Measurements from ENCODE around the gene PCNX2. TPM values are rescaled to one million over a fixed set of nuclear protein-coding genes. Genes with fewer than 3 reads are reported as not detected.
"Not testable (repeated sequence)": the region's sequence is repeated elsewhere in the genome, so short reads cannot be mapped to it uniquely, and the experiment has no call there.

PCNX2 gene
- polyA plus RNA-seq, 6 donors from 2014 or later = 0.66 to 5.4 (median 2.4) TPM; not detected in 1

DNA sequence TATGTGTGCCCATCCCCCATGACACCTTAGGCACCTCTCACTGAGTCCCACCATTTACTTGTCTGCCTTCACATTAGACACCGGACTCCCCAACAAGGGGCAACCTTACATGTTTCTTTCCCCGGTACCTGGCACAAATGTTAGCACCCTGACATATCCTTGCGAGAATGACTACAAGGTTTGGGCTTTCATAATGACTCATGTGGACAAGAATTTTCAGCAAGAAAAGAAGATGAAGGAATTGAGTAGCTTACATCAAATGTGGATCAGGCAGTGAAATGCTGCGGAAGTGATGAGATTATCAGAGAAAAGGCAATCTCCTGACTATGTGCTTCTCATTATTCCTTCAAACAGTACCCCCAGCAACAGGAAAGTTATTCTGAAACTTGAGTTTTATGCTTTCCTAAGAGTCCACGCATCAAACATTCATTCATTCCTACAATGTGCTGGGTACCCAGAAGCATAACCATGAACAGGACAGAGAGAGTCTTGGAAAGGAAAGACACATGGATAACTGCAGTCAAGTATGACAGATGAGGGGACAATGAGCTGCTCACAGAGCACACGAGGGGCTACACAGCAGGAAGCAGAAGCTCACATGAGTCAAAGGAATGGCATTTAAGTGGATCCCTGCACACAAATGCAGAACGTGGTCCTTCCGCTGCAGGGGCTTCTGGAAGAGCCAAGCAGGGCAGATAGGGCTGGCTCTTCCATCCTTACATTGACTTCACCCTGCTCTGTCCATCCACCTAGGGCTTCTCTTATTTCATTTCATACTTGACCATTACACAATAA, 112.1 kb downstream of the PCNX2 start:
- Mint-ChIP-seq H3K27me3 (no peaks in the 10 kb centered on the region), H3K9me3 (peaks cover 0 to 6% (median 3%) of the 10 kb centered on the region in 7 donors), H3K27ac (peak overlapping the region in 2 of 6 donors; percentile 4 to 44), H3K4me3 (no peak overlapping the region), H3K4me1 (peaks cover 7 to 18% (median 12%) of the 10 kb centered on the region in 3 donors), H3K36me3 (peaks cover 2 to 13% of the 10 kb centered on the region in 2 donors)
- ATAC-seq (ENCODE audit: low read depth in 2 of 2) (no peak), DNase-seq (no peak)

DNA sequence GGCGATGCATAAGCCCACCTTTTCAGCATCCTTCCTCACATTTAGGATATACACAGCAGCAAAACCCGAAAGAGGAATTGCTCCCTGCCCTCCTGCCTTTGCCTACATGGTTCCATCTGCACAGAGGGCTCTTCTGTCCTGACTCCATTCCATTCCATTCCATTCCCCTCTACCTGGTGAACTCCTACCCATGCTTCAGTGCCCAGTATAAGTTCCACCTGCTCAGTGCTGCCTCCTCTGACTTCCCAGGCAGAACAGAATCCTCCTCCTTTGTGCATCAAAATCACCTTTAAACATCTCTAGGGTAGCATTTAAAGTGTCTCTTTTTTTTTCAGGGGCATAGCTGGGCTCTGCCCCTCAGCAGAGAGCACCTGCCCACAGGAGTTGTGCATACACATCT, 112.9 kb downstream of the PCNX2 start:
- H3K9me3 Mint-ChIP-seq = peaks cover 0 to 14% (median 7%) of the 10 kb centered on the region in 7 donors
- peaks cover 11 to 21% of the 10 kb centered on the region in 2 donors for H3K36me3 Mint-ChIP-seq

DNA sequence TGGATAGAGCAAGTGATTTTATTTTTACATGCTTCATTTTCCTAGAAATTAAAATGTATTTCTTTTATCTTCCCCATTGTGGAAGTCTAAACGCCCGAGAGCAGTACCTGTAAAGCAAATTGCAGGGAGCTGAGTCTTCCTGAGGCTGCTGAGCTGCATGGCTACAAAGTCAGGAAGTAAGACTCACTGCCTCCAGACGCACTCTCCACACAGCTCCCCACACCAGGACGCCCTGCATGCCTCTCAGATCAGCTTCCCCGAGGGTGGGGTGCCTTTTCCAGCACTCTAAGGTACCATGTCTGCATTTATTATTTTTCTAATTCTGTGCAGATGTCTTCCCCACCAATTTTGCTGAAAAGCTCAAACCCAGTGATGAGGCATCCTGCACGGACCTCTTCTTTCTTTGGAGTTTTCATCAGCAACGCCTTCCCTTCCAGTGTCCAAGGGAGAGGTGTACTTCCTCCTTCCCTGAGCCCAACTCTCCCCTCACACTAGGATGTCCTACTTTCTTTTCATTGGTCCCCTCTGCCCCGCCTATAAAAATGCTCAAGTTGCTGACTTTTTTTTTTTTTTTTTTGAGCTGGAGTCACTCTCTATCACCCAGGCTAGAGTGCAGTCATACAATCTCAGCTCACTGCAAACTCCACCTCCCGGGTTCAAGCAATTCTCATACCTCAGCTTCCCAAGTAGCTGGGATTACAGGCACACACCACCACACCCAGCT, 114.7 kb downstream of the PCNX2 start:
- DNase-seq = no peak
- ATAC-seq (ENCODE audit: low read depth in 2 of 2) = no peak
- peaks cover 26 to 32% of the 10 kb centered on the region in 2 donors for H3K36me3 Mint-ChIP-seq
- no peaks in the 10 kb centered on the region for H3K27me3 Mint-ChIP-seq
- H3K9me3 Mint-ChIP-seq = peaks cover 0 to 22% (median 12%) of the 10 kb centered on the region in 7 donors
- peaks cover 7 to 18% (median 12%) of the 10 kb centered on the region in 3 donors for H3K4me1 Mint-ChIP-seq
- no peak overlapping the region for H3K4me3 Mint-ChIP-seq
- peak overlapping the region in 1 of 6 donors; percentile 88 for H3K27ac Mint-ChIP-seq

More for the DNA sequence above, 112.9 kb downstream of the PCNX2 start:
- H3K27ac Mint-ChIP-seq = no peak overlapping the region
- H3K4me1 Mint-ChIP-seq = peaks cover 7 to 18% (median 12%) of the 10 kb centered on the region in 3 donors
- DNase-seq (no peak), ATAC-seq (ENCODE audit: low read depth in 2 of 2) (no peak)
- H3K27me3 Mint-ChIP-seq = no peaks in the 10 kb centered on the region
- peak overlapping the region in 1 of 8 donors; percentile 65 for H3K4me3 Mint-ChIP-seq

DNA sequence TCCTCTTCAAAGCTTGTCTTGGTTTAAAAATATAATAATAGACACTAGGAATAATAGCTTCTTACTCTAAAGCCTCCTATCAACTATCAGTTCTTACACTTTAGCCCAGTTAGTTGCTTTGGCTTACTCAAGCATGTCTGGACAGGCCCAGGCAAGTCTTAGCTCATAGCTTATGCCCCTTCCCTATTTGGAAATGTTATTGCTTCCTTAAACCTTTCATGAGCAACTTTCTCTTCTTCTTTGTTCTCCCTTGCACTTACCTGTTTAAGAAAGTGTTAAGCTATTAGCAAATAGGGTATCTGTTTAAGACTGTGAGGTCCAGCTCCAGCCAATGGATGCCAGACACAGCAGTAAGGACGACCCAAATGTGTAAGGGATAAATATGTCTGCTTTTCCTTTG, 115.9 kb downstream of the PCNX2 start:
- H3K9me3 Mint-ChIP-seq = peaks cover 0 to 22% (median 12%) of the 10 kb centered on the region in 7 donors
- not testable (repeated sequence) for DNase-seq; H3K4me3 Mint-ChIP-seq; H3K27me3 Mint-ChIP-seq; ATAC-seq (ENCODE audit: low read depth in 2 of 2)
- peaks cover 33 to 43% of the 10 kb centered on the region in 2 donors for H3K36me3 Mint-ChIP-seq
- H3K4me1 Mint-ChIP-seq = peaks cover 7 to 18% (median 12%) of the 10 kb centered on the region in 3 donors
- peak overlapping the region in 3 of 6 donors; percentile 24 to 75 (median 50) for H3K27ac Mint-ChIP-seq

DNA sequence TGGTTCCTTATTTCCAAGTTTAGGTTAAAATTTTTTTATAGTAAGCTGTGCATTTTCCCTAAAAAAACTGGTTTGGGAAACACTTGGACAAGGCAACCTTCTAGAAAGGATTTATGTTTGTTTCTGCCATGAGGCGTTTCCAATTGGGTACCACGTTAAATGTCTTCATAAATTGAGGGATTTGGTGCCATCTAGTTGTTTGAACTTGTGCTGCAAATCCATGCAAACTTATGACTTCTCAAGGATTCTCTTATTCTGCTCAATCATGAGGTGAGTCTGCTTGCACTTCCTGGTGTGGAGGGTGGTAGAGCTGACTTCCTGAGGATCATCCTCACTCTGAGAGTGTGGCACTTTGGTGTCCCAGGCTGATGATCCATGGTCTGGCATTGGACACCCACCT, 123.3 kb downstream of the PCNX2 start:
- Mint-ChIP-seq H3K9me3 (peaks cover 4 to 26% (median 10%) of the 10 kb centered on the region in 7 donors), H3K36me3 (peaks cover 35 to 51% of the 10 kb centered on the region in 2 donors), H3K4me3 (no peak overlapping the region), H3K4me1 (no peaks in the 10 kb centered on the region), H3K27ac (no peak overlapping the region), H3K27me3 (no peaks in the 10 kb centered on the region)
- DNase-seq = no peak
- ATAC-seq (ENCODE audit: low read depth in 2 of 2) = no peak

DNA sequence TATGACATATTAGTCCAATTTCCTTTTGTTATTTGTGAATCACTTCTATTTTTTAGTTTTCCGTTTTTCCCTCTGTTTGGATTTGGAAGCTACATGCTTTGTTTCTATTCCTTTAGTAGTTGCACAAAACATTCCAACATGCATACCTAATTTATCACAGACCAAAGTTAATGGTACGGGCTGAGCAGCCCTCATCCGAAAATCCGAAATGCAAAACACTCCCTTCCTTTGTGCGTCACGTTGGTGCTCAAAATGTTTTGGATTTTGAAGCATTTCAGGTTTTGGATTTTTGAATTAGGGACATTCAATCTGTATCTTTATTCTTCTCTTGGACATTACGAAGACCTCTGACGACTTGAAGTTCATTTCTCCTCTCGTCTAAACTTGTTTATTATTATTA, 124.8 kb downstream of the PCNX2 start:
- H3K9me3 Mint-ChIP-seq = peaks cover 4 to 22% (median 7%) of the 10 kb centered on the region in 7 donors
- H3K27ac Mint-ChIP-seq = no peak overlapping the region
- H3K4me3 Mint-ChIP-seq = no peak overlapping the region
- H3K27me3 Mint-ChIP-seq = no peaks in the 10 kb centered on the region
- peaks cover 23 to 43% of the 10 kb centered on the region in 2 donors for H3K36me3 Mint-ChIP-seq
- DNase-seq (no peak), ATAC-seq (ENCODE audit: low read depth in 2 of 2) (no peak)
- H3K4me1 Mint-ChIP-seq = no peaks in the 10 kb centered on the region

DNA sequence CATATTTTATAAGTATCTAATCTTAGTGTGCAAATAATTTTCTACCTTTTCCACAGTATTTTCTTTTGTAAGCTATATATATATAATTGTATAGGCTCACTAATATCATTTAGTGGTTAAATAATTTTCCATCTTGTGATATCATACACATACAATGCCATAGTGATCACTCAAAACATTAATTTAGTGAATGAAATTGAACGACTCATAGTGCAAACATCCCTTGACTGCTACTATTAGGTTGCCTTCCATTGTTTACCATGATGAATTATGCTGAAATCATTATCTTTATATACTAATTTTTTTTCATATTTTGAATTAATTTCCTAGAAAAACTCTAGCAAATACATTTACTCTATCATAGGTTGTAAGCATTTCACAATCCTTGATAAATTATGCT, 127.1 kb downstream of the PCNX2 start:
- Mint-ChIP-seq H3K27me3 (no peaks in the 10 kb centered on the region), H3K27ac (no peak overlapping the region), H3K4me3 (no peak overlapping the region), H3K36me3 (peaks cover 20 to 32% of the 10 kb centered on the region in 2 donors), H3K4me1 (no peaks in the 10 kb centered on the region), H3K9me3 (peaks cover 4 to 44% (median 18%) of the 10 kb centered on the region in 7 donors)
- ATAC-seq (ENCODE audit: low read depth in 2 of 2) (no peak), DNase-seq (no peak)

DNA sequence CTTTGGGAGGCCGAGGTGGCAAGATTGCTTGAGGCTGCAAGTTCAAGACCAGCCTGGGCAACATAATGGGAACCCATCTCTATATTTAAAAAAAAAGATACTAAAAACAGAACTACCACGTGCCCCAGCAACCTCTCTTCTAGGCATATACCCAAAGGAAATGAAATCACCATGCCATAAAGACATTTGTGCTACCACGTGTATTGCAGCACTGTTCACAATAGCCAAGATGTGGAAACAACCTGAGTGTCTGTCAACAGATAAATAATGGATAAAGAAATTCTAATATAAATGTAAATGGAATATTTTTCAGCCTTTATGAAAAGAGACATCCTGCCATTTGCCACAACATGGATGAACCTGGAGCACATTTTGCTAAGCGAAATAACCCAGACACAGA, 128.6 kb downstream of the PCNX2 start:
- ATAC-seq (ENCODE audit: low read depth in 2 of 2) = no peak
- DNase-seq = no peak
- Mint-ChIP-seq H3K27ac (no peak overlapping the region), H3K4me1 (no peaks in the 10 kb centered on the region), H3K27me3 (no peaks in the 10 kb centered on the region), H3K9me3 (peaks cover 4 to 32% (median 15%) of the 10 kb centered on the region in 7 donors), H3K36me3 (peaks cover 11 to 21% of the 10 kb centered on the region in 2 donors), H3K4me3 (no peak overlapping the region)

DNA sequence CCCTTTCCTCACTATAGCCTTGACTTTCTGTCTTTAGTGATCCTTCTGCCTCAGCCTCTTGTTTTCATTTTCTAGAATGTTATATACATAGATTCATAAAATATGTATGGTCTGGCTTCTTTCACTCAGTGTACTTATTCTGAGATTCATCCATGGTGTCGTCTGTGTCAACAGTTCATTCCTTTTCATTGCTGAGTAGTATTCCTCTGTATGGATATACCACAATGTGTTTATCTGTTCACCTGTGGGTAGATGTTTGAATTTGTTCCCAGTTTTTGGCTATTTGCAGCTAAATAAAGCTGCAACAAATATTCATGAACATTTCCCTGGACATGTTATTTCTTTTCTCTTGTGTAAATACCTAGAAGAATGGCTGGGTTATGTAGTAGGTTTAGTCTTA, 131.8 kb downstream of the PCNX2 start:
- ATAC-seq (ENCODE audit: low read depth in 2 of 2) (no peak), DNase-seq (no peak)
- Mint-ChIP-seq H3K27ac (peak overlapping the region in 1 of 6 donors; percentile 3), H3K27me3 (no peaks in the 10 kb centered on the region), H3K9me3 (peaks cover 0 to 22% (median 13%) of the 10 kb centered on the region in 7 donors), H3K4me1 (no peaks in the 10 kb centered on the region), H3K4me3 (no peak overlapping the region), H3K36me3 (peaks cover 12 to 17% of the 10 kb centered on the region in 2 donors)

DNA sequence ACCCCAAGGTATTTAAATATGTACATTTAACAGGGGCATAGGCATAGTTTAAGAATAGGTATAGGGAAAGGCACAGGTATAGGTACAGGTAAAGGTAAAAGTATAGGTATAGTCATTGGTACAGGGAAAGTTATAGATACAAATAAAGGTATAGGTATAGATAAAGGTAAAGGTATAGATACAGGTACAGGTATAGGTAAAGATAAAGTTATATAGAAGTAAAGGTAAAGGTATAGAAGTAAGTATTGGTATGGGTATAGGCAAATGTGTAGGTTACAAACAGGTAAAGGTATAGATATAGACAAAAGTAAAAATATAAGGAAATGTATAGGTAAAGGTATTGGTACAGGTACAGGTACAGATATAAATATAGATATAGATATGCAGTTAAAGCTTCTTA, 137.2 kb downstream of the PCNX2 start:
- H3K9me3 Mint-ChIP-seq = no peaks in the 10 kb centered on the region
- ATAC-seq (ENCODE audit: low read depth in 2 of 2) (no peak), DNase-seq (no peak)
- peaks cover 15 to 27% of the 10 kb centered on the region in 2 donors for H3K36me3 Mint-ChIP-seq
- H3K4me1 Mint-ChIP-seq = no peaks in the 10 kb centered on the region
- H3K27ac Mint-ChIP-seq = no peak overlapping the region
- H3K27me3 Mint-ChIP-seq = no peaks in the 10 kb centered on the region
- H3K4me3 Mint-ChIP-seq = no peak overlapping the region

DNA sequence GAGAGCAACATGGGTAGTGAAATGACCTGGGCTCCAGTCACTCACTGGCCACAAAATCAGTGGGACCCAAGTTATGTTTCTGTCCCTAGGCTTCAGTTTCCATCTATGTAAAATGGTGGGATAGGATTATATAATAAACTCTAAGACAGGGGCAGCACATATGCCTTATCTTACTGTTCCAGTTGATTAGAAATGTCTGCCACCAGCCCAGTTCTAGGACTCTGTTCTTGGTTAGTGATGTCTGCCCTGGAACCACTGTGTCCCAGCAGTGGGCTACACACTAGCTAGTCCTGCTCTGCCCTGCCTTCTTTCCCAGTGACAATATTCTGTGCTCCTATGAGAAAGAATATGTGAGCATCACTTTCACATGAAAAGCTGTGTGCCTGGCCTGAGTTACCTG, 138.3 kb downstream of the PCNX2 start:
- no peak overlapping the region for H3K4me3 Mint-ChIP-seq
- DNase-seq = no peak
- no peaks in the 10 kb centered on the region for H3K4me1 Mint-ChIP-seq
- H3K9me3 Mint-ChIP-seq = no peaks in the 10 kb centered on the region
- no peak overlapping the region for H3K27ac Mint-ChIP-seq
- H3K36me3 Mint-ChIP-seq = peaks cover 25 to 27% of the 10 kb centered on the region in 2 donors
- ATAC-seq (ENCODE audit: low read depth in 2 of 2) = no peak
- H3K27me3 Mint-ChIP-seq = no peaks in the 10 kb centered on the region

DNA sequence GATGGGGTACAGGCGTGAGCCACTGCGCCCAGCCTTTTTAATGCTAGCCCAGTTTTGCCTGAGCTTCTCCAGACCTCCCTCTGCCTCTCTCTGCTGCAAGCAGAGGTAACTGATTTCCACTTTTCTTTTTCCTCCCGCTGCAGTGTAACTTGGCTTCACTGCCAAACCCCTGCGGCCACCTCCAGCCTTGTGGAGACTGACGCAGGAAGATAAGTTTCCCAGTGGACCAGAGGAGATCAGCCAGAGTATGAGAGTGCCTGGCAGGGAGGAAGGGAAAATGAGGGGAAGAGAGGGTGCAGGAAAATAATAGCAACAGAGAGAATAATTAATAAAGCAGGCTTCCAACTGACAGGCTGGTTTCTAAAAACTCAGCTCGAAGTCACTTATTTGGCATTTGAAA, 143.7 kb downstream of the PCNX2 start:
- H3K9me3 Mint-ChIP-seq = no peaks in the 10 kb centered on the region
- no peak for DNase-seq
- no peak overlapping the region for H3K4me3 Mint-ChIP-seq
- peaks cover 17 to 36% of the 10 kb centered on the region in 2 donors for H3K36me3 Mint-ChIP-seq
- H3K27ac Mint-ChIP-seq = no peak overlapping the region
- no peak for ATAC-seq (ENCODE audit: low read depth in 2 of 2)
- no peaks in the 10 kb centered on the region for H3K4me1 Mint-ChIP-seq
- H3K27me3 Mint-ChIP-seq = no peaks in the 10 kb centered on the region

DNA sequence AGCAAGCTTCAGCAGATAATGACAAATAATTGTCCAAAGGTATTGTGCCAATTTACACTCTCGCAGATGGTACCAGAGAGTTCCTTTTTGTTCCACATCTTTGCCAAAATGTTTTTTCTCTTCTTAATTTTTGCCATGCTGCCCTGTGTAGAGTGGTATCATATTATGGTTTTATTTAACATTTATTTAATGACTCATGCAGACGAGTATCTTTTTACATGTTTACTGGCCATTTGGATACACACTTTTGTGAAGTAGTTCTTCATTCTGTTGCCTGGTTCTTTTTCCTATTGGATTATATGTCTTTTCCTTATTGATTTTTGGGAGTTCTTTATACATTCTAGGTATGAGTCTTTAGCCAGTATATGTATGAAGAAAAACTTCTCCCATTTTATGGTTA, 151.1 kb downstream of the PCNX2 start:
- Mint-ChIP-seq H3K27me3 (peaks cover 0 to 8% (median 3%) of the 10 kb centered on the region in 3 donors), H3K4me3 (no peak overlapping the region), H3K9me3 (no peaks in the 10 kb centered on the region), H3K36me3 (peaks cover 0 to 4% of the 10 kb centered on the region in 2 donors), H3K27ac (no peak overlapping the region), H3K4me1 (no peaks in the 10 kb centered on the region)
- ATAC-seq (ENCODE audit: low read depth in 2 of 2) (no peak), DNase-seq (no peak)

DNA sequence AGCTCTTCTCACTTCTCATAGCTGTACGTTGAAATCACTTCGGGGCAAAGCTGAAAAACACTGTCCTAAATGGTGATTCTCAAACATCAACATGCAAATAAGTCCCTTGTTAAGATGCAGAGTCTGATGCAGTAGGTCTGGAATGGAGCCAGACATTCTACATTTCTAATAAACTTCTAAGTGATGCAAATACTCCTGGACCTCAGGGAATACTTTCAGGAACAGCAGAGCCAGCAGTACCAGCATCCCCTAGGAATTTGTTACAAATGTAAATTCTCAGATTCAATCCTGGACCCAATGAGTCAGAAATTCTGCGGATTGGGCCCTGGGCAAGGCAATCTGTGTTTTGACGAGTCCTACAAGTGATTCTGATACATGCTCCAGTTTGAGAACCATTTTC, 152.3 kb downstream of the PCNX2 start:
- Mint-ChIP-seq H3K4me3 (no peak overlapping the region), H3K4me1 (no peaks in the 10 kb centered on the region), H3K36me3 (peaks cover 0 to 10% of the 10 kb centered on the region in 2 donors), H3K9me3 (no peaks in the 10 kb centered on the region), H3K27ac (no peak overlapping the region), H3K27me3 (peaks cover 0 to 8% (median 3%) of the 10 kb centered on the region in 3 donors)
- ATAC-seq (ENCODE audit: low read depth in 2 of 2) (no peak), DNase-seq (no peak)
